Activated CD4-positive, alpha-beta T cell treated with anti-CD3 and anti-CD28 coated beads, Interleukin-2, amount 50 U/mL, for 24 hours (primary cell): ENCODE results near the gene DMXL1.
"Not testable (repeated sequence)": the region's sequence is repeated elsewhere in the genome, so short reads cannot be mapped to it uniquely, and the experiment has no call there.

Experiments used
- DNase-seq, 2 donors: peaks; one replicate each; pipeline ENCODE4 v3.0.0-alpha.2; 2020; ENCODE audit warnings: low read depth in 1 of 2, low spot score in 1 of 2

The DMXL1 gene

DNA sequence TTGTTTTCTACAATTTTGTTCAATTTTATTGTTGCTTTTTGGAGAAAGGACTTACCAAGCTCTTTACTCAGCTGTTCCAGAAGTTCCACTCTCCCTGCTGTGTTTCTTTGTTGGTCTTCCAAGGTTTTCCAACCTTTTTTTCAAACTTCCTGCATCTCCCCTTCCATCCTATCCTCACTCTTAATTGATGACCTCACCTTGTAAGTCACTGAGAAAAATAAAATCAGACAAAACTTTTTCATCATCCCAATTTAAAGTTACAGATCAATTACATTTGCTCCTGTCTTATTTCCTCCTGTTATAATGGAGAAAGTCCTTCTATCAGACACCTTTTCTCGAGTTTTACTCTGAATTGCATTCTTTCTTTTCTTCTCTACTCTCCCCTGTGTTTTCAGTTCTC is 121.1 kb downstream of the DMXL1 start:
- DNase-seq, result no peak

DNA sequence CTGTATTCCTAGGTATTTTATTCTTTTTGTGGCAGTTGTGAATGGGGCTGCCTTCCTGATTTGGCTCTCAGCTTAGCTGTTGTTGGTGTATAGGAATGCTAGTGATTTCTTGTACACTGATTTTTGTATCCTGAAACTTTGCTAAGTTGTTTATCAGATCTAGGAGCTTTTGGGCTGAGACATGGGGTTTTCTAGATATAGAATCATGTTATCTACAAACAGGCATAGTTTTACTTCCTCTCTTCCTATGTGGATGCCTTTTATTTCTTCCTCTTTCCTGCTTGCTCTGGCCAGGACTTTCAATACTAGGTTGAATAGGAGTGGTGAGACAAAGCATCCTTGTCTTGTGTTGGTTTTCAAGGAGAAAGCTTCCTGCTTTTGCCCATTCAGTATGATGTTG is 129.9 kb downstream of the DMXL1 start:
- DNase-seq, result no peak

DNA sequence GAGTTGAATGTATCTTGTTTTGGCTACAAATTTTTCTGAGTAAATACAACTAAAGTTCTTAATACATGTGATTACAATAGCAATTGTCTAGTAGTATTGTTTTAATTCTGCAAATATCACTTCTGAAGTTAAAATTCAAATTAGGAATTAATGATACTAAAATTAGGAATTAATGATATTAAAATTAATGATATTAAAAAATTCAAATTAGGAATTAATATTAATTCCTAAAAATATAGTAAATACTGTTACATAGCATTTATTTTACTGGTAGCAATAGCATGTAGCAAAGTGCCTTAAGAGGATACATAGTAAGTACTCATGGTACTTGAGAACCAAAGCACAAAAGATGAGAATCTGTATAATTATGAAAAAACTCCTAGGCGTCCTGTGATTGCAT is 136.2 kb downstream of the DMXL1 start:
- no peak for DNase-seq

DNA sequence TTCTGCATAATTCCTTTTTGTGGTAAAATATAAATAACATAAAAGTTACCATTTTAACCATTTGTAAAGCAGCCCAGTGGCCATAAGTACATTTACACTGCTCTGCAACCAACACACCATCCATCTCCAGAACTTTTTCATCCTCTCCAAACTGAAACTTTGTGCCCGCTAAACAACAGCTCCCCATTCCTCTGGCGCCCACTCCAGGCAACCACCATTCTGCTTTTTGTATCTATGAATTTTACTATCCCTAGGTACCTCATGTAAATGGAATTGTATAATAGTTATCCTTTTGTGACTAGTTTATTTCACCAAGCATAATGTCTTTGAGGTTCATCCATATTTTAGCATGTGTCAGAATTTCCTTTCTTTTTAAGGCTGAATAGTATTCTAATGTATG is 141.1 kb downstream of the DMXL1 start:
- DNase-seq, result no peak

DNA sequence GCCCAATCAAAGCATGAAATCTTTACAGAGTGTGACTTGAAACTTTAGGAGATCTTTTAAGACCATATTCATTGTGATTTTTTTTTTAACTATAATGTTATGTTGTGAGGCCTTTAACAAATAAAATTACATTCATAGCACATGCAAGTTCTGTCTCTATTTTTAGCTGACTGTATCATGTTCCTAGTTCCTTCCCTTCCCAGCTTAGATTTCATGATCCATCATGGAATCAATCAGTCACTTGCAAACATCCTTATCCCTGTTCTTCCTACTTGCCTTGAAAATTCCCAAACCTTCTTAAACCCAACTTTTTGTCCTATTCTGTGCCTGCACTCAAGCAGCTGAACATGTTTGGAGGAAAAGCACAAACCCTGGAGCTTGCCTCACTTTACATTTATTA is 141.8 kb downstream of the DMXL1 start:
- DNase-seq, result no peak

DNA sequence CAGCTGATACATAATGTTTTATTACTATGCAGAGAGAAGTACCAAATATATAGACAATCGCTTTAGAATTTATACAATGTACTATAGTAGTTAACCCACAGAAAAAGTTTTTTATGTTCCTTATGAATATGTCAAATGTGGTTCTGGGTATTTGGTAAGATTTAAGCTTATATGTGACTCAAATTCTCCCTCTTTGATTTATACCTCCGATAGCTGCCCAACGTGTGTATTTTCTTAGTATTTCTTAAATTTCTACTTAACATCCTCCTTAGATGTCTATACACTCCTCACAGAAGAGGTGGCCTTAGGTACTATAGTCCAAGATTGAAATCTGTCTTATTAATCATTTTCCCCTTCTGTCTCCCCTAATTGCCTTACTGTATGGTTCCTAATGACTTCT is 146.3 kb downstream of the DMXL1 start:
- DNase-seq, result no peak

DNA sequence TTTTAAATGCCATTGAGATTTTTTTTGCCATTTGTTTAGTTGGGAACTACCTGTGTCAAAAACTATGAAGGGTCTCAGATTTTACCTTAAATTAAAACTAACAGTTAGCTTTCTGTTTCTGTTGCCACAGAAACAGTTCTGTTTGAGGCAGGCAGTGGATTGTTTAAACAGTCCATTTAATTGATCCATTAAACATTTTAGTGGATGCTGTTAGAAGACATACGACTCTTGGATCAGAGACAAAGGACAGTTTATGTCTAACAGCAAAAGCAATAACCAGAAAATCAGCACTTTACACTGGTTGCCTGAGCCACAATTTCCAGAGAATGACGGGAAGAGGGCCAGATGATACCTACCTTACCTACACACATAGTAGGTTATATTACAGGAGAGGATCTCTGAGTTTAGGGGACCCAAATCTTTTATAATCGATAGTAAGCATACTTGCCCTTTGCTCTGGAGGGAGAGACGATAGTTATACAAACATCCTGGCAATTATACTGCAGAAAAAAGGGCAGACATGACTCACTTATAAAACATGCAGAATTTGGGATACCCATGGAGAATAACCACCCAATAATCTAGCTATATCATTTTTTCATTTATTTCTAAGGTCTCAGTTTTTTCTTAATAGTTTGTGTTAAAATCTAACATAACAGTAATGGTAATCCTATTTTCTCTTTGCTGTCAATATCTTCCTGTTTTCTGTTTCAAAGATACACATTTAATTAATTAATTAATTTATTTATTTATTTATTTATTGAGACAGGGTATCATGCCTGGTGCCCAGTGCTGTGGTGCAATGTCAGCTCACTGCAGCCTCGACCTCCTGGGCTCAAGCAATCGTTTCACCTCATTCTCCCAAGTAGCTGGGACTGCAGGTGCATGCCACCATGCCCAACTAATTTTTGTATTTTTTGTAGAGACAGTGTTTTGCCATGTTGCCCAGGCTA is 148.2 kb downstream of the DMXL1 start:
- no peak for DNase-seq

DNA sequence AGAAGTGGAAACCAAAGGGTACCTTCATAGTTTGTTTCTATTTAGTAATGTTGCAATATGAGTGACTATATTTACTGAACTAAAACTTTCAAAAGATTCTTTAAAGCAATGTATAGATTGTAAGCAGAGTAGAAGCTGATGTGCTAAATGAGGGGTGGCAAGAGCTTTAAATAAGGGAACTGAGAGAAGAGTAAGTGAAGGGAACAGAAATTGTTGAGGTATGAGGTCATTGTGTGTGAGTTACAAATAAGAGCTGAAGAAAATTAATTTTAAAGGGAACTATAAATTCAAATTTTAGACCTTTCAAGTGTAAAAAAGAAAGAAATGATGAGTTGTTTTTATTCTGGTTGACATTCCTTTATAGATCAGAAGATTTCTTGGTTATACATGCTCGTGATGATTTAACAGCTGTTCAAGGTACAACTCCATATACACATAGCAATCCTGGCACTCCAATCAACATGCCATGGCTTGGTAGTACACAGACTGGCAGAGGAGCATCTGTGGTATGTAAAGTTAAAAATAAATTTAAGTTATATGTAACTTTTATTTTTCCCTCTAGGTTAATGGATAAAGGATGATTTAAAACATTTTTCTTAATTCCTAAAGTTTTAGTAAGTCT is 149.8 kb downstream of the DMXL1 start:
- DNase-seq, result no peak

DNA sequence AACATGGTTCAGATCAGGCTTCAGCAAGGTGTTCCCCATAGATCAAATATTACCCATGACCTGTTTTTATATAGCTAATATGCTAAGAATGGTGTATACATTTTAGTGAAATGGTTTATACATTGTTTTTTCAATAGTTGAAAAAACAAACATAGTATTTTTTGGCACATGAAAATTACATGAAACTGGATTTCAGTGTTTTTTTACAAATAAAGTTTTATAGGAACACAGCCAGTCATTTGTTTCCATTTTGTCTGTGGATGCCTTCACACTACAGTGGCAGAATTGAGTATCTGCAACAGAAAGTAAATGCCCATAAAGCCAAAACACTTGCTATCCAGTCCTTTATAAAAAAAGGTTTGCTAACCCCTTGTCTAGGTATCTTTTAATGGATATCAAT is 150.4 kb downstream of the DMXL1 start:
- no peak for DNase-seq

DNA sequence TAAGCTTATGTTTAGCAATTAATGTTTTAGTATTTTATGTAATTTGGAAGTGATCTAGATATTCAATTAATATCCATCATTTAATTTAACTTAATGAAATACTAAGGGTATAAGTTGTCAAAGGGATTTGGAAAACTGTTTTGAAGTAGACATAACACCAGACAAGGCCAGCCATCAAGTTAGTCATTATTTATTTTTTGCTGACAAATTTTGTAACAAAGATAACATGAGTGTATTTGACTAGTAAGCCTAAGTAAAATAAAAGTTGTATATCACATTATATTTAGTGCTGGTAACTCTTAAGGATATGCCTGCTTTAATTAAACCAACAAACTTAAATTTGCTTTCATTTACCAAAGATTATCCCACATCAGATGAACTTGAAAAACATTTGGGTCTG is 159.1 kb downstream of the DMXL1 start:
- DNase-seq, result no peak

DNA sequence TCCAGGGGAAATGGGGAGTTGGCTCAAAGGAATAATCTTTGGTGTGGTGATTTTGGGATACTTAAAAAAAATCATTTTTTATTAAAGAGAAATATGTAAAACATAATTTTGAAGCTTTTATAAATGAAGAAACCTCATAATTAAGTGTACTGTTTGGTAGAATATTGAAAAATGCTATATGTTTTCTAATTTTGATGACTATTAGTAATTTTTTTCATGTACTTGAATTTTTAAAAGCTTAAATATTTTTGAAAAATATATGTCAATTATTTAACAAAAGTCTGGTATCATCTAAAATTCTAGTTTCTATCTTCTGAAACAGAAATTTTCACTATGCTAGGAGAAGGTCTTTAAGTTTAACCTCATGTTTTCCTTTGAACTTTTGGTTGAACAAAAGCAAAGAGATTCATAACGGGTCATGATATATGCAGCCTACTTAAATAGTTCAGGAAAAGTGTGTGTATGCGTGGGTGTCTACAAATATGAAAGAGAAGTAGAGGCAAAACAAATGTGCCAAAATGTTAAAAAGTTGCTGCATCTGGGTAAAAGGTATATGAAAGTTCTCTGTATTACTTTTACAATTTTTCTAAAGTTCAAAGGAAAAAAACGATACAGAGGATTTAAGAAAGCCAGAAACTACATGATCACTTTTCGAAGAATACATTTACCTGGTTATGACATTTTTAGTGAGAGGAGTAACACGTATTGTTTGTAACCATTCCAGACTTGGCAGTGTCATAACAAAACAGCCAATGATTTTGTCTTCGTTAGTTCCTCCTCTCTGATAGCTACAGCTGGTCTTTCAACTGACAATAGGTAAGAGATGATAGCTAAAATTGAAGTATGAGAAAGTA is 167.6 kb downstream of the DMXL1 start:
- no peak for DNase-seq

DNA sequence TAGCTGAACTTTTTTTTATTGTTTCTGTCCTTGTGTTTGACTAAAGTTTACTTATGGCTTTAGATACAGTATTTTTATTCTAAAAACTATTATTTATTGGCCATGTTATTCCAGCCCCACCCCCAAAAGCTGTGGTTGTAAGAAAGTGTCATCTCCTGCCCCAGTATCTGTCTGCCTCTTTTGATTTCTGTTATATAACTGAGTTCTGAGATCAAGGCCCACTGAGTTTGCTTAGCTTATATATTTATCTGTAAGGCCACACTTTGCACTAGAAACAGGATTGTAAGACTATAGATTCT is 168.2 kb downstream of the DMXL1 start:
- DNase-seq, result no peak

DNA sequence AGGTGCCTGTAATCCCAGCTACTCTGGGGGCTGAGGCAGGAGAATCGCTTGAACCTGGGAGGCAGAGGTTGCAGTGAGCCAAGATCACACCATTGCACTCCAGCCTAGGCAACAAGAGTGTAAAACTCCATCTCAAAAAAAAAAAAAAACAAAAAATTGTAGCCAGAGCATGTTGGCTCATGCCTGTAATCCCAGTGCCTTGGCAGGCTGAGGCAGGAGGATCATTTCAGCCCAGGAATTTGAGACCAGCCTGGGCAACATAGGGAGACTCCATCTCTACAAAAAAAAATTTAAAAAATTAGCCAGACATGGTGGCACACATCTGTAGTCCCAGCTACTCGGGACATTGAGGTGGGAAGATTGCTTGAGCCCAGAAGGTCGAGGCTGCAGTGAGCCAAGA is 168.9 kb downstream of the DMXL1 start:
- not testable (repeated sequence) for DNase-seq

DNA sequence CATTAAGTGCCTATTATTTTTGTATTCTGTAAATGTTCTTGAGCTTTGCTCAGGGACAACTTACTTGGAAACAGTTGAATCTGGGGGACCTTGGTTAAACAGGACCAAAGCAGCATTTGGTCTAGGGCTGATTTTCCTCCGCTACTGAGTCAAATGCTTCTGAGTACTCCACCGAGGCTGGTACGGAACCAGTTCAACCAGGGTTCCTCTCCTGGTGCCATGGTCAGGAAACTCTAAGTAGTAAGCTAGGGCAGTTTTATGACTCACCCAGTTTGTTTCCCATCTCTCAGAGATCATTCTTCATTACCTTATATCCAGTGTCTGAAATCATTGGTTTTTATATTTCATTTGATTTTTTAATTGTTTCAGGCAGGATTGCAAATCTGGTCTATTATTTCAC is 173.0 kb downstream of the DMXL1 start:
- DNase-seq, result no peak

DNA sequence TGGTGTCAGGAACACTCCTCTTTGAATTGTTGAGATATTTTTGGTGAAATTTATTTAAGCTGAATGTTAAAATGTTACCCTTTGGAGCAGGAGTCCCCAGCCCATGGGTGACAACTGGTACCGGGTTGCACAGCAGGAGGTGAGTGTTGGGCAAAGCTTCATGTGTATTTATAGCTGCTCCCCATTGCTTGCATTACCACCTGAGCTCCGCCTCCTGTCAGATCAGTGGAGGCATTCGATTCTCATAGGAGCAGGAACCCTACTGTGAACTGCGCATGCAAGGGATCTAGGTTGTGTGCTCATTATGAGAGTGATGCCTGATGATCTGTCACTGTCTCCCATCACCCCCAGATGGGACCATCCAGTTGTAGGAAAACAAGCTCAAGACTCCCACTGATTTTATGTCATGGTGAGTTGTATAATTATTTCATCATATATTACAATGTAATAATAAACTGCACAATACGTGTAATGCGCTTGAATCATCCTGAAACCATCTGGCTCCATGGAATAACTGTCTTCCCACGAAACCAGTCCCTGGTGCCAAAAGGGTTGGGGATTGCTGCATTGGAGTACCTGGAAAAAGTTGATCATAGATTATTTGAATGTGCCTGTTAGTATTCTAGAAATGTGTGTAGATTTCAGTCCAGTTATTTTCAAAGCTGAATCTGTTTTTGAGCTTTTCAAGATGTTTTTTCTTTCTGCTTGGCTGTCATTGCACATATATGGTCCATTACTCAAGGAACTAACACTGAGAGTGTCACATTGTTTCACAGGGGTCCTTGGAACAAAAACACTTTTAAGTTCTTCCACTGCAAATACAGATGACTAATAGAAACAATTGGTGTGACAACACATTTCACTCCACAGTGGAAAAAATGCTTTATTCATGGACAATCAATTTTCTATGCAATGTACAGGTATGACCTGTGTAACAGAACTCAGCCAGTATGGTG is 180.3 kb downstream of the DMXL1 start:
- no peak for DNase-seq

DNA sequence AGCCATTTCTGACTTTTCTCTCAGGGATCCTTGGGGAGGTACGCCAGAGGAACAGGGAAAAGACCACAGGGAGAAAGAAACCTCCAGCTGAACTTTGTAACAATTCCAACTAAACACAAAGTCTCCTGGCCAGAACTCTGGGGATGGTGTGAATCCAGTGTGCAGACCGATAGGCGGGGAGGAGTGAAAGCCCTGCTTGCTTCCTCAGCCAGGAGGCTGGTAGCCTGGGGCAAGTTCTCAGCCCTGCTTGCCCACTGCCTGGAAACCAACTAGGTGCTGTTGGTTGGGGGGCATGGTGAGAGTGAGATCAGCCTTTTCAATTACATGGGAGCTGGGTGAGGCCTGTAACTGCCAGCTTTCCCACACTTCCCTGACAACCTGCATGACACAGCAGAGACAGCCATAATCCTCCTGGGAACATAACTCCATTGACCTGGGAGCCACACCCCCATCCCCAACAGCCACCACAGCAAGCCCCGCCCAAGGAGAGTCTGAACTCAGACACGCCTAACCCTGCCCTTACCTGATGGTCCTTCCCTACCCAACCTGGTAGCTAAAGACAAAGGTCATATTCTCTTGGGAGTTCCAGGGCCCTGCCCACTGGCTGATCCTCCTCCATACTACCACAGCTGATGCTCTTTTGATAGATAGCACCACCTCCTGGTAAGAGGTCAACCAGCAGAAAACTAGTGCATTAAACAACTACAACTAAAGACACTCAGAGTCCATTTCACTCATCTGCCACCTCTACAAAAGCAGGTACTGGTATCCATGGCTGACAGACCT is 184.9 kb downstream of the DMXL1 start:
- no peak for DNase-seq

DNA sequence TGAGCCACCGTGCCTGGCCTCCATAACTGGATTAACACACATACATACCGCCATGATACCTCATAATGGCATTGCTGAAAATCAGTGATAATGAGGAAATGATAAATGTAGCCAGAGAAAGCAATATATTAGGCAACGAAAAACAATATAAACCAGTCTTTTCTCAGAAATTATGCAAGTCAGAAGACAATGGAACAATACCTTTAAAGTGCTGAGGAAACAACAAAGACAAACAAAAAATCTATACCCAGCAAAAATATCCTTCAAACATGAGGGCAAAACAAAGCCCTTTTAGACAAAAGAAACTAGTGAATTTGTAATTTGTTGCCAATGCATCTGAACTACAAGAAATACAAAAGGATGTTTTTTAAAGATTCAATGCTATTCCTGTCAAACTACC is 186.7 kb downstream of the DMXL1 start:
- no peak for DNase-seq

DNA sequence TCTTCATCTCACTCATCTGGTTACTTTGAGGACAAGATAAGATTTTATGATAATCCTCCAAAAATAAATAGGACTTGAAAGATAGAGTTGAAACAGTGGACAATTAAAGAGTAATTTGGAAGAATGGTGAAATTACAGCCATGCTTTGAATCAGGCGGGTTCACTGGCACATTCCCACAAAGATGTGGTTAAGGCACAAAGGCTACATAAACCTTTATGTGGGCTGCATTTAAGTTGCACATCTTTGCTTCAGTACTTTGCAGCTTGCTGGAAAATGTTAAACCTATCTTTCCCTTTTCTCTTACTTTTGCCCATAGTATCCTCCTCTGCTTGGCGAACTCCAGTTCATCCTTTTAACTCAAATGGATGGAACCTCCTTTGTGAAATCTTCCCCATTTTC is 192.8 kb downstream of the DMXL1 start:
- DNase-seq, result no peak

DNA sequence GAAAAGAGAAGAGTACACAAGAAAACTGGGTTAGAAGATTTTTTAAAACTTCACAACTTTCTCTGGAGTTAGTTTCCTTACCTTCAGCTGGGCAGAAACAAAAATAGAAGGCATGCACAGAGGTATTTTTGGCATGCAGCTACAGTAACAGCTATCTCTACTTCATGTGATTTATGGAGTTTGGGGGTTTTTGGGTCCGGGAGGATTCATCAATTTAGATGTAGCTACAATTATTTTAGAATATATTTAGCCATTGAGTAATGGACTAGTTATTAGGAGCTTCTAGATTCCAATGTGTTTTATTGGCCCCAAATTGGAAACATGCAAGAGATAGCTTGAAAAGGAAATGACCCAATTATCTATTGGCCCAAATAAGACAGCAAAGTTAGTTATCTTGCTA is 193.3 kb downstream of the DMXL1 start:
- no peak for DNase-seq

DNA sequence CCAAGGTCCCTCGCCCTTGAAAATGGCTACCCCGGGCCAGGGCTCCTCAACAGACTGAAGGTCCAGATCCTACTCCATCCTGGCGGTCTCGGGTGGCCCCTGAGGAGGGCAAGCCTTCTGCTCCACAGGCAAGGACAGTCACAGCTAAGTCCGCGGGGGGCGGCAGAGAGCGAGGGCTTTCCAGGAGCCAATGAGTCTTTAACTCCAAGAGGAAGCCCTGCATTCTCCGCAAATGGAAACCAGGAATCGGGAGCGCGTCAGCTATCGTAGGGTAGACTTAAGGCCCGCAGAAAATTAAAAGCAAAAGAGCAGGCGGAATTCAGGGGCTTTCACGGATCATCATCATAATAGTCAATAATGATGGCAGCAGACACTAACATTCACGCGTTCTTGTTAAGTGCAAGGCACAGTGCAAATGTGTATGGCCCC is 197.1 kb downstream of the DMXL1 start:
- DNase-seq, result peak; percentile 56 to 64
